A549 treated with AZD9567 at 1 μM for 4 hours (cell line): ENCODE results near the gene GGTLC3. TPM values are rescaled to one million over a fixed set of nuclear protein-coding genes. Genes with fewer than 3 reads are reported as not detected.

Experiments used
- total RNA-seq: library from RNA; stranded (reverse); fragments of 200-300 nt; extraction: Qiagen RNA extraction; gene quantifications from 5 replicates; pipeline ENCODE4 v1.2.3, GENCODE V29; 2022; ENCODE audit not compliant: insufficient read depth

GGTLC3 gene
- not detected in 5 replicates for total RNA-seq

DNA sequence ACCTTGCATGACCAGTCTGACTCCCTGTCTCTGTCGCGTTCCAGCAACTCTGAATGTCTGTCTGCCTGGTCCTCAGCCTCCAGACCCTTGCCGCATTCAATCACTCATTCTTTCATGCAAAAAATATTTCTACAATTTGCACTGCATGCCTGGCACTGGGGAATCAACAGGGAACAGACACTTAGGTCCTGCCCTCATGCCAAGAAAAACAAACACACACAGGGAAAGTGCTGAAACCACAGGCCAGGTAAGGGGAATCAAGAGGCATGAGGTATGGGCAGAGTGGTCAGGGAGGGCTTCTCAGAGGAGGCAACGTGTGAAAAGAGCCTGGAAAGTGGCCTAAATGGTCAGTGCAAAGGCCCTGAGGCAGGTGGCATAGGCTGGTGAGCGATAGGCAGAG, at the start of gene GGTLC3:
GGTLC3 (minus strand) TSS at position 101 of the 400 bp plus-strand sequence. CDS start 264 bp downstream, outside the sequence.

DNA sequence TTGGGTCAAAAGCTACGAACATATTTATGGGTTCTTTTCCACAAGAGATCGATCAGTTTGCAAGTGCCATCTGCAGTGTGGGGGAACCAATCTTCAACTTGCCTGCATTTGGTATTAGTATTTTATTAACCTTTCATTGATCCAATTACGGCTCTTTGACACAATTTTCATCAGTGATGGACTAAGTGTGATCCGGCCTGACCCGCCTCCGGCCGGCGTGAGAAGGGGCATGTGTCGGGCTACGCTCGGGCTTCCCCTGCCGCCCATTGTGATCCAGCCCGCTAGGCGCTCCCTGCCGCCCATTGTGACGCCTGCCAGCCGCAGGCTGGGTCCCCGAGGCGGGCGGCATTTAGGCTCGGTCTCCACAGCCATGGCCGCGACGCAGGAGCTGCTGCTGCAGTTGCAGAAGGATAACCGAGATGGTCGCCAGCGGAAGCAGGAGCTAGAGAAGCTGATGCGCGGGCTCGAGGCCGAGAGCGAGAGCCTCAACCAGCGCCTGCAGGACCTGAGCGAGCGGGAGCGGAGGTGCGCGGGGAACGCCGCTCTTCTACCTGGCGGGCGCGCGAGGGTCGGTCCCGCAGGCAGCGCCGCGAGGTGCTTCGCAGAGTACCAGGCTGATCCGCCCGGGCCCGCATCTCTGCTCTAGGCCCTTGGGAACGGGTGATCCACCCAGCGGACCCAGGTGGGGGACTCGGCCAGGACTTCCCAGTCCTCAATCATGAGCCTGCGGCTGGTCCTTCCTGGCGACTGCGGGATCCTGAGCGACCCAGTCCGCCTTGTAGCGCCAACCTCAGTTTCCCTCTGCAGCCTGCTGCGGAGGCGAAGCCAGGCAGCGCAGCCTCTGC, 10.0 kb upstream of the GGTLC3 start, which contains the start of gene TMEM191B:
TMEM191B (plus strand) TSS at position 51 of the 845 bp plus-strand sequence; CDS start at position 230, 179 bp downstream.

Other genes starting within 250 kb of the GGTLC3 start
- gene TMEM191B, start 9.6 kb upstream of the GGTLC3 start, total RNA-seq = 0.42 to 1.6 TPM (median 1.5 TPM) in 4 of 5 replicates, not detected in the other
- gene RIMBP3, start 93.8 kb upstream of the GGTLC3 start, total RNA-seq = 0.51 to 0.88 TPM (median 0.82 TPM) in 5 replicates